ENCODE measurements around the gene ABTB2.

ABTB2 gene

GRCh38 chr11:34341931-34342533 is 15.8 kb downstream of the ABTB2 start:
- DNase-seq (ENCODE audit: low spot score), result no peak

GRCh38 chr11:34341096-34341495 is 16.7 kb downstream of the ABTB2 start:
- DNase-seq (ENCODE audit: low spot score), result no peak

GRCh38 chr11:34340653-34341052 is 17.2 kb downstream of the ABTB2 start:
- DNase-seq (ENCODE audit: low spot score), result no peak

GRCh38 chr11:34339149-34340064 is 18.4 kb downstream of the ABTB2 start:
- DNase-seq (ENCODE audit: low spot score), result no peak

- DNase-seq (ENCODE audit: low spot score), result no peak
These were observed 20.8 kb downstream of the ABTB2 start for GRCh38 chr11:34337016-34337415.

- no peak for DNase-seq (ENCODE audit: low spot score)
These were observed 22.0 kb downstream of the ABTB2 start for GRCh38 chr11:34335801-34336200.

- DNase-seq (ENCODE audit: low spot score), result no peak
These were observed 22.5 kb downstream of the ABTB2 start for GRCh38 chr11:34335331-34335730.

- DNase-seq (ENCODE audit: low spot score), result no peak
These were observed 24.0 kb downstream of the ABTB2 start for GRCh38 chr11:34333787-34334186.

- no peak for DNase-seq (ENCODE audit: low spot score)
These were observed 25.3 kb downstream of the ABTB2 start for GRCh38 chr11:34332524-34332923.

GRCh38 chr11:34331736-34332135 is 26.1 kb downstream of the ABTB2 start:
- DNase-seq (ENCODE audit: low spot score), result no peak

- DNase-seq (ENCODE audit: low spot score), result no peak
These were observed 26.5 kb downstream of the ABTB2 start for GRCh38 chr11:34331329-34331728.

- DNase-seq (ENCODE audit: low spot score), result no peak
These were observed 27.2 kb downstream of the ABTB2 start for GRCh38 chr11:34330653-34331052.

GRCh38 chr11:34329876-34330275 is 27.9 kb downstream of the ABTB2 start:
- DNase-seq (ENCODE audit: low spot score), result no peak

GRCh38 chr11:34328632-34328910 is 29.2 kb downstream of the ABTB2 start:
- DNase-seq (ENCODE audit: low spot score), result no peak

GRCh38 chr11:34327804-34328631 is 29.8 kb downstream of the ABTB2 start:
- DNase-seq (ENCODE audit: low spot score), result peak; percentile 72

- no peak for DNase-seq (ENCODE audit: low spot score)
These were observed 33.3 kb downstream of the ABTB2 start for GRCh38 chr11:34324466-34324865.

- no peak for DNase-seq (ENCODE audit: low spot score)
These were observed 34.2 kb downstream of the ABTB2 start for GRCh38 chr11:34323601-34324000.

GRCh38 chr11:34318111-34319037 is 39.4 kb downstream of the ABTB2 start:
- DNase-seq (ENCODE audit: low spot score), result no peak

- no peak for DNase-seq (ENCODE audit: low spot score)
These were observed 40.1 kb downstream of the ABTB2 start for GRCh38 chr11:34317666-34318065.

GRCh38 chr11:34317036-34317360 is 40.8 kb downstream of the ABTB2 start:
- no peak for DNase-seq (ENCODE audit: low spot score)

- peak; percentile 38 for DNase-seq (ENCODE audit: low spot score)
These were observed 41.3 kb downstream of the ABTB2 start for GRCh38 chr11:34316347-34317035.

Data from globus pallidus (tissue), 1 donor.